Measurements from ENCODE around the gene KMT2C. TPM values are rescaled to one million over a fixed set of nuclear protein-coding genes. Genes with fewer than 3 reads are reported as not detected.
"Not testable (repeated sequence)": the region's sequence is repeated elsewhere in the genome, so short reads cannot be mapped to it uniquely, and the experiment has no call there.

Gene KMT2C
- total RNA-seq (2014; rRNA removed; shearing (Covaris generic)) = 14.6 and 15.6 TPM in 2 replicates
- 20.7 TPM in 2 replicates for polyA plus RNA-seq (2015; cell fraction: cytosol; rRNA removed)
- polyA plus RNA-seq (2015; cell fraction: nucleus; rRNA removed) = 29.3 and 30.4 TPM in 2 replicates

DNA sequence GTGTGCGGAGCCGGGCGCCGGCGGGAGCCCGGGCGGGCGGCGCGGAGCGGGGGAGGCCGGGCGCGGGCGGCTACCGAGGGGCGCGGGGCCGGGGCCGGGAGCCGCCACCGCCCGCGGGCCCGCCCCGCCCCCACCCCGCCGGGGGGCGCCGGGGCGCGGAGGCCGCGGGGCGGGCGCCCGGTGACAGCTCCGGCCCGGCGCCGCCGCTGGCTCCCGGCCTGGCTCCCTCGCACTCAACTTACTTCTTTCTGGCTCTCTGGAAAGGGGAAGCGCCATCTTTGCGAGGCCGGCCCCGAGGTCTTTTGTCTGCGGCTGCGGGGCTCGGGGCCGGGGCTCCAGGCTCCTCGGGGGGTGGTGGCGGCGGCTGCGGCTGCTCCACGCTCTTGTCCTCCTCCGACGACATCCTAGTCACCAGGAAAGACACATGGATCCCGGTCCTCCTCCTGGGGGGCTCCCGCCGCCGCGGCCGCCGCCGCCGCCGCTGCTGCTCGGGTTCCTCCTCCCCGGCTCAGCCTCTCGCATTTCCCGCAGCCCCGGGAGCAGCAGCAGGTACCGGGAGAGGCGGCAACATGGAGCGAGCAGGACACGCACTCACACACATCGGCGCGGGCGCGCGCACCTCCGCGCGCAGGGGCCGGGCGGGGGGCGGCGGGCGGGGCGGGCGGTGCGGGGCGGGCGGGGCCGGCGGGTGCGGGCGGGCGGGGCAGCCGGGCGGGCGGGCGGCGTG is at the start of gene KMT2C:
Gene KMT2C (minus strand): TSS at position 620 of the 727 bp plus-strand sequence. CDS start 217 bp downstream, at position 403.
- in situ Hi-C loops (cut with HindIII; ENCODE audit: low pct_unique_long_range_greater_than_20kb, low sequenced_read_pairs) = no loop called here
- peak; percentile 53 for DNase-seq (ENCODE audit: low read depth, low spot score)

DNA sequence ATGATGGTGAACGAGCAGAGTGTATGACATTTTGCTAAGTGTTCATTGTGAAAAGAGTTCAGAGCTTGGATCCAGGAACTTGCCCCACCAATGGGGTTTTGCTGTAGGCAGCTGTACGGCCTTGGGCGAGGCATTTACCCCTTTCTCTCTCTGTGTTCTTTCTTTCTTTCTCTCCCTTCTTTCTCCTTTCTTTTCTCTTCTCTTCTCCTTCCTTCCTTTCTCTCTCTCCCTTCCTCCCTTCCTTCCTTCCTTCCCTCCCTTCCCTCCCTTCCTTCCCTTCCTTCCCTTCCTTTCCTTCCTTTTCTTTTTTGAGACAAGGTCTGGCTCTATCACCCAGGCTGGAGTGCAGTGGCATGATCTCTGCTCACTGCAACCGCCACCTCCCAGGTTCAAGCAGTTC is 45.3 kb upstream of the KMT2C start:
- DNase-seq (ENCODE audit: low read depth, low spot score) = no peak
- in situ Hi-C loops (cut with HindIII; ENCODE audit: low pct_unique_long_range_greater_than_20kb, low sequenced_read_pairs) = no loop called here

DNA sequence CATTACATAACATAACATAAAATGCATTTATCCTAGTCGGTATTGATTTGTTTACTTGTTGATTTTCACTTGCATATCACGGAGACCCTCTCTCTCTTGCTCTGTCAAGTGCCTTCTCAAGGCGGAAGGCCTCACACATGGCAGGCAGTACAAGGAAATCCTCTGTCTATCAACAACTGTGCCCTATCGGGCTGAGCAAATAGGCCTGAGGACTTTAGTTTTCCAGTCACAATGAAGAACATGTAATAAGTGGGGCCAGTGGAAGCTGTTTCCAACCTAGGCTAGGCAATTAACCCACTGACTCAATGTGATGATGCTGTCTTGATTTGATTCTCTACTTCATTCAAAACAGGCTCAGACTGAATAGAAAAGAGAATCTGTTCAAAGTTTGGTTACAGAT is 44.9 kb upstream of the KMT2C start:
- no peak for DNase-seq (ENCODE audit: low read depth, low spot score)
- in situ Hi-C loops (cut with HindIII; ENCODE audit: low pct_unique_long_range_greater_than_20kb, low sequenced_read_pairs) = no loop called here

DNA sequence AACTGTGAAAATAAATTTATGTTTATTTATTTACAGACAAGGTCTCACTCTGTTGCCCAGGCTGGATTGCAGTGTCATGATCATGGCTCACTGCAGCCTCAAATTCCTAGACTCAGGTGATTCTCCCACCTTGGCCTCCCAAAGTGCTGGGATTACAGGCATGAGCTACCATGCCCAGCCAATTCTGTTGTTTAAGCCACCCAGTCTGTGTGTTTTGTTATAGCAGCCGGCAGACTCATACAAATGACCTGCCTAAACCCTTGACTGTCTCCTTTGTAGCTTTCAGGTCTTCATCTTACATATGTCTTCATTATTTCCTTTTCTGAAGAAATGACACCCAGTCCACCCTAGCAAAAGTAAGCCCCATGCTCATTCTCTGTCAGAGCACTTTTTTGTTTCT is 43.8 kb upstream of the KMT2C start:
- DNase-seq (ENCODE audit: low read depth, low spot score) = no peak
- in situ Hi-C loops (cut with HindIII; ENCODE audit: low pct_unique_long_range_greater_than_20kb, low sequenced_read_pairs) = no loop called here

DNA sequence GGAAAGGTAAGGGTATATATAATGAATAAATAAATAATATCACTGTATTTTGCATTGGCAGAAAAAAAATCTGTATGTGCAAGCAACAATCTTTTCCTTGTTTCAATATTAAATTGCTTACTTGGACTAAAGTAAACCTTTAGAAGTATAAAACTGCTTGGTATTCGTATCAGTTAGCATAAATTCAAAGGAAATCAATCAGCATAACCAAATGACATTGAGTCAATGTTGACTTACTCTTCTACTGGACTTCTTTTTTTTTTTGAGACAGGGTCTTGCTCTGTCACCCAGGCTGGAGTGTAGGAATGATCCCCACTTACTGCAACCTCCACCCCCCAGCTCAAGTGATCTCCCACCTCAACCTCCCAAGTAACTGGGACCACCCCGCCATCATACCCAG is 42.3 kb upstream of the KMT2C start:
- in situ Hi-C loops (cut with HindIII; ENCODE audit: low pct_unique_long_range_greater_than_20kb, low sequenced_read_pairs) = no loop called here
- DNase-seq (ENCODE audit: low read depth, low spot score) = no peak

DNA sequence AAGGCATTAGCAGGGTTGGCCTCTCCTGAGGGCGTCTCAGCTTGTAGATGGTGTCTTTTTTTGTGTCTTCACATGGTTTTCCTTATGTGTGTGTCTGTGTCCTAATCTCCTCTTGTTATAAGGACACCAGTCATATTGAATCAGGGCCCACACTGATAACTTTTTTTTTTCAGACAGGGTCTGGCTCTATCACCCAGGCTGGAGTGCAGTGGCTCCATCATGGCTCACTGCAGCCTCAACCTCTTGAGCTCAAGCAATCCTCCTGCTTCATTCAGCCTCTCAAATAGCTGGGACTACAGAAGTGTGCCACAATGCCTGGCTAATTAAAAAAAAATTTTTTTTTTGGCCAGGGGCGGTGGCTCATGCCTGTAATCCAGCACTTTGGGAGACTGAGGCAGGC is 41.3 kb upstream of the KMT2C start:
- in situ Hi-C loops (cut with HindIII; ENCODE audit: low pct_unique_long_range_greater_than_20kb, low sequenced_read_pairs) = no loop called here
- DNase-seq (ENCODE audit: low read depth, low spot score) = no peak

DNA sequence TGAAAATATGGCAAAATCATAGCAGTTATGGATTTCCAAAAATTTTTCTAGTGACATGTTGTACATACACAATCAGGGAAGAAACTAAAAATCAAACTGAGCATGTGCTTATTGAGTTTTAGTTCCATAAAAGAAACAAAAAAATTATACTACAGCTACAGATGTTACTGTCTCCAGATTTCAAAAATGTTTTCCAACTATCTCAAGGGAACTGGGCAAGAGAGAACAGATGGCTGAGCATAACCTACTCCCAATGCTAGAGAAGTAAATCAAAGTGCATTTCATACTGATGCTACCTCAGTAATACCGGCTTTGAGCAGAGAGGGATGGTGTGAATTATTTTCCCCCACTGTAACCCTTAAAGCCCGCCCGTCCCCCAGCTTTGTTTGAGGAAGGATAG is 40.7 kb upstream of the KMT2C start:
- no peak for DNase-seq (ENCODE audit: low read depth, low spot score)
- in situ Hi-C loops (cut with HindIII; ENCODE audit: low pct_unique_long_range_greater_than_20kb, low sequenced_read_pairs) = no loop called here

DNA sequence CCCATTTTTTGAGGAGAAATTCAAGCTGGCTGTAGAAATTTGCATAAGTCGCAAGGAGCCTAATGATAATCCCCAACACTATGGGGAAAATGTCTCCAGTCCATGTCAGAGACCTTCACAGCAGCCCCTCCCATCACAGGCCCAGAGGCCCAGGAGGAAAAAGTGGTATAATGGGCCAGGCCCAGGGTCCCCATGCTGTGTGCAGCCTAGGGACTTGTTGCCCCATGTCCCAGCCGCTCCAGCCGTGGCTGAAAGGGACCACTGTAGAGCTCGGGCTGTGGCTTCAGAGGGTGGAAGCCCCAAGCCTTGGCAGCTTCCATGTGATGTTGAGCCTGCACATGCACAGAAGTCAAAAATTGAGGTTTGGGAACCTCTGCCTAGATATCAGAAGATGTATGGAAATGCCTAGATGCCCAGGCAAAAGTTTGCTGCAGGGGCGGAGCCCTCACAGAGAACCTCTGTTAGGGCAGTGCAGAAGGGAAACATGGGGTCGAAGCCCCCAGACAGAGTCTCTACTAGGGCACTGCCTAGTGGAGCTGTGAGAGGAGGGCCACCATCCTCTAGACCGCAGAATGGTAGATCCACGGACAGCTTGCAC is 35.3 kb upstream of the KMT2C start:
- in situ Hi-C loops (cut with HindIII; ENCODE audit: low pct_unique_long_range_greater_than_20kb, low sequenced_read_pairs); DNase-seq (ENCODE audit: low read depth, low spot score): not testable (repeated sequence)

DNA sequence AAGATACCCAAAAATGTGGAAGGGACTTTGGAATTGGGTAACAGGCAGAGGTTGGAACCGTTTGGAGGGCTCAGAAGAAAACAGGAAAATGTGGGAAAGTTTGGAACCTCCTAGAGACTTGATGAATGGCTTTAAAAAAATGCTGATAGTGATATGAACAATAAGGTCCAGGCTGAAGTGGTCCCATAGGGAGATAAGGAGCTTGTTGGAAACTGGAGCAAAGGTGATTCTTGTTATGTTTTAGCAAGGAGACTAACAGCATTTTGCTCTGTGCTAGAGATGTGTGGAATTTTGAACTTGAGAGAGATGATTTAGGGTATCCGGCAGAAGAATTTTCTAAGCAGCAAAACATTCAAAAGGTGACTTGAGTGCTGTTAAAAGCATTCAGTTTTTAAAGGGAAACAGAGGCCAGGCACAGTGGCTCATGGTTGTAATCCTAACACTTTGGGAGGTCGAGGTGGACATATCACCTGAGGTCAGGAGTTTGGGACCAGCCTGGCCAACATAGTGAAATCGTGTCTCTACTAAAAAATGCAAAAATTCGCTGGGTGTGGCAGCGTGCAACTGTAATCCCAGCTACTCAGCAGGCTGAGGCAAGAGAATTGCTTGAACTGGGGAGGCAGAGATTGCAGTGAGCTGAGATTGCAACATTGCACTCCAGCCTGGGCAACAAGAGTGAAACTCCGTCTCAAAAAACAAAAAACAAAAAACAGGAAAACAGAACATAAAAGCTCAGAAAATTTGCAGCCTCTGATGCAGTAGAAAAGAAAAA is 34.6 kb upstream of the KMT2C start:
- DNase-seq (ENCODE audit: low read depth, low spot score); in situ Hi-C loops (cut with HindIII; ENCODE audit: low pct_unique_long_range_greater_than_20kb, low sequenced_read_pairs): not testable (repeated sequence)

DNA sequence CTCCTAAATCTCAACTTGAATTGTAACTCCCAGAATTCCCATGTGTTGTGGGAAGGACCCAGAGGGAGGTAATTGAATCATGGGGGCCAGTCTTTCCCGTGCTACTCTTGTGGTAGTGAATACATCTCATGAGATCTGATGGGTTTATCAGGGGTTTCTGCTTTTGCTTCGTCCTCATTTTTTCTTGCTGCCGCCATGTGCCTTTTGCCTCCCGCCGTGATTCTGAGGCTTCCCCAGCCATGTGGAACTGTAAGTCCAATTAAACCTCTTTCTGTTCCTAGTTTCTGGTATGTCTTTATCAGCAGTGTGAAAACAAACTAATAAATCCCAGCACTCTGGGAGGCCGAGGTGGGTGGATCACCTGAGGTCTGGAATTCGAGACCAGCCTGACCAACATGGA is 33.8 kb upstream of the KMT2C start:
- DNase-seq (ENCODE audit: low read depth, low spot score); in situ Hi-C loops (cut with HindIII; ENCODE audit: low pct_unique_long_range_greater_than_20kb, low sequenced_read_pairs): not testable (repeated sequence)

DNA sequence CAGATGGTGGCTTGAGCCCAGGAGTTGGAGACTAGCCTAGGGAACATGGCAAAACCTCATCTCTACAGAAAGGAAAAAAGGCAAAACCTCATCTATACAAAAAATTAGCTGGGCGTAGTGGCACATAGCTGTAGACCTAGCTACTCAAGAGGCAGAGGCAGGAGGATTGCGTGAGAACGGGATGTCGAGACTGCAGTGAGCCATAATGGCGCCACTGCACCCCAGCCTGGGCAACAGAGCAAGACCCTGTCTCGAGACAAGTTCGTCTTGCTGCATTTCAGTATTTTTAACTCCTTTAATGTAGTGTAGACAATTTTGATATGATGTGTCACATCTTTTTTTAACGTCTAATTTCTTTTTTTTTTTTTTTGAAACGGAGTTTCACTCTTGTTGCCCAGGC is 31.4 kb upstream of the KMT2C start:
- in situ Hi-C loops (cut with HindIII; ENCODE audit: low pct_unique_long_range_greater_than_20kb, low sequenced_read_pairs) = no loop called here
- no peak for DNase-seq (ENCODE audit: low read depth, low spot score)

DNA sequence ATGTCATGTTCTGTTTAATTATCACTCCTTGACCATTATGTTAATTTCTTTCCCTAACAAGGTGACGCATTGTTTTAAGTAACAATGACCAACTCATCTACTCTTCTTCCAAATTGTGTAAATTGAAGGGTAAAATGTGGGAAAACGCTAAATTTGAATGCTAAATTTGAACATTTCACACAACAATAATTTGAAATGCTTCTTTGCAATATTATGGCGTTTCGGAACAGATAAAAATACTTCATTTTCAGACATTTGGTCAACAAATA is 29.2 kb upstream of the KMT2C start:
- no peak for DNase-seq (ENCODE audit: low read depth, low spot score)
- in situ Hi-C loops (cut with HindIII; ENCODE audit: low pct_unique_long_range_greater_than_20kb, low sequenced_read_pairs) = no loop called here

DNA sequence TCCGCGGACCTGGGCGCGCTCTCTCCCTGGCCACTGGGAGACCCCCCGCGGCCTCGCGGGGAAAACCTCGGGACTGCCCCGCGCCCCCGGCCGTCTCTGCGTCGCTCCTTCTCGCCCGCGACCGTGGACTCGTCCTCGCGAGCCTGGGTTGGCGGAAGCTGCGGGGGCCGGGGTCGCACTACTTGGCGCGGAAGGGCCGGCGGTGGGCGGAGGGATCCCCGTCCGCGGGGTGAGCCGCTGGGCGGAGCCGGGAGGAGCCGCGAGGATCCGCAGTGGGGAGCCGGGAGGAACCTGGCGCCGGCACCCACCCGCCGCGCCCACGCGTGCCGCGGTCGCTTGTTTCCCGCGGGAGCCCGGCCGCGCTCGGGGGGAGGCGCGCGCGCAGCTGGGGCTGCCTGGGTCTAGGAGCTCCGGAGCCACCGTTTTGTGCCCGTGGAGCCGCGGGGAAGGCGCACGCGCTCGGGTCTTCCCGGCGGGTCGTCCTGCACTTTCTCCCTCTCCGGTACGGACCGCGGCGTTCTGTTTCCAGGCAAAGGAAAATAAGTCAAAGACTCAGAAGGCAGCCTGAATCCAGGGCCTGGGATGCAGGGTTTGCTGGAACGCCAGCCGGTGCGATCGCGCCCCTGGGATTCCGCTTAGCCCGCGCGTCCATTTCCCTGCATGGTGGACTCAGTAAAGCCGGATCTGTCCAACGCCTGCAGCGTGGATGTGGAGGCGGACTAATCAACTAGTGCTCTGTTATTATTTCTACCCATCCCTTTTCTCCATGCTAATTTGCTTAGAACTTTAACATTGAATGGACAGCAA is 28.7 kb upstream of the KMT2C start:
- peak; percentile 74 for DNase-seq (ENCODE audit: low read depth, low spot score)
- in situ Hi-C loops (cut with HindIII; ENCODE audit: low pct_unique_long_range_greater_than_20kb, low sequenced_read_pairs) = no loop called here

DNA sequence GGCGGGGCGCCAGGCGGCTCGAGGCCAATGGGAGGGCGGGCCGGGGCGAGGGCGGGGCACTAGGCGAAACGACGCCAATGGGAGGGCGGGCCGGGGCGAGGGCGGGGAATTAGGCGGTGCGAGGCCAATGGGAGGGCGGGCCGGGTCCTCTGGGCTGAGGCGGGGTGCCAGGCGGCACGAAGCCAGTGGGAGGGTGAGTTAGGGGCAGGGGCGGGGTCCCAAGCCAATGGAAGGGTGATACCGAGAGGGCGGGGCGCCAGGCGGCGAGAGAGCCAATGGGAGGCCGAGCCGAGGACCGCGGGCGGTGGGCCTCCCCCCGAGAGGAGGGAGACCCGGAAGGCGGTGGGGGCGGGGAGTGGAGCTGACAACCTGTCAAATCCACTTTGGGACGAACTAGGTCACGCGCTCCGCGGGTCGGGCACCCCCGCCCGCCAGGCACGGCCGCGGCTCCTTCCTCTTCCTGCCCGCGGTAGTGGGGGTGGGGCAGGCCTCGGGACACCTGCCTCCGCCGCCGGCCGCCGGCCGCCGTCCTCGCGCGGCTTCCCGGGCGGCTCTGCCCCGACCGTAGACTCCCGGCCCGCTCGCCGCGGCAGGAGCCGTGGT is 28.0 kb upstream of the KMT2C start:
- DNase-seq (ENCODE audit: low read depth, low spot score) = peak; percentile 100
- in situ Hi-C loops (cut with HindIII; ENCODE audit: low pct_unique_long_range_greater_than_20kb, low sequenced_read_pairs) = no loop called here

DNA sequence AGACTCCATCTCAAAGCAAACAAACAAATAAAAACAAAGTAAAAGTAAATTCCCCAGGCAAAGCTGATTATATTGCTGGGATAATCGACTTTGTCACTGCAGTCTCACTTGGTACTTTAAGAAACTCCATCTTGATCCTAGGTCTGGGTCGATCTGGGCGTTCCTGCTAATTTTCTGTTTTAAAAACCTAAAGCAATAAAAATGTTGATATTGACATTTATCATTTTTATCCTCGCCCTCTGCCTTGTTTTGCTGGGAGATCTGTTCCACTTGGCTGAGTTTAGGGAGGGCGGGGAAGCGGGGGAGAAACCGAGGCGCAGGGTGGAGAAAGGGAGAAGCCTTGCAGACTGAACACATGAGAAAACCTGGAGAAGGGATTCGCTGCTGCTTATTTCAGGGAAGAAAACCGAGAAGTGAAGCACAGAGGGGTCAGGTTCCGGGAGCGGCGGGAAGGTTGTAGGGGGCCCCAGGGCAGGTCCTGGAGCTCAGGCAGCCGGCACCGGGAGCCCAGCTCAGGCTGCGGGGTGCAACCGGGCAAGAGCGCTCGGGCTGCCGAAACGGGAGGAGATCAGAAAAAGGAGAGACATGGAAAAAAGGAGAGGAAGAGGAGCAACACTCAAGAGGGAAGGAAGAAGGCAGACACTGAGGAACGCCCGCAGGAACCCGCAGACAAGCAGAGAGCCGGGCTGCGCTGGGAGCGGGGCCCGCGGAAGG is 27.3 kb upstream of the KMT2C start:
- DNase-seq (ENCODE audit: low read depth, low spot score) = peak; percentile 50

DNA sequence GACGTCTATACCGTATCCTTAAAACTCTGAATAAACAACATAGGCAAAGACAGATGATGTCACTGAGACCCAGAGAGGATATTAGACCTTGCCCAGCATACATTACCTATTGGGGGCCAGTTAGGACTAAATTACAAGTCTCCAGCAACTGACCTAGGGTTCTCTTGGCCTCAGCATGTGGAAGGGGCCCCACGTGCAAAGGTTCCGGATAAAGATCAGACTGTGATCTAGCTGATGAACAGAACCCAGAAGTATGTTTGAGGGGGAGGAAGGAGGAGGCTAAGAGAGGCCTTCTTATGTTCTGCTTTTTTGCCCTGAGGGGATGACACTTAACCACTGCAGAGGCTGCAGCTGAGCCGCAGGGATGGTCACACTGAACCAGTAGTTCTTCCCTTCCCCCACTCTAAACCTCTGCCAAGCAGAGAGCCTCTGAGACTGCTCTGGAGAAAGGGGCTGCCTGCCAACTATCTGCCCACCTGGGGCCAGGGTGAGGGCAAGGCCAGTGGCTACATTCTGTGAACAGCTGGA is 24.0 kb upstream of the KMT2C start:
- DNase-seq (ENCODE audit: low read depth, low spot score) = peak; percentile 80
- in situ Hi-C loops (cut with HindIII; ENCODE audit: low pct_unique_long_range_greater_than_20kb, low sequenced_read_pairs) = no loop called here

More for the DNA sequence above, 27.3 kb upstream of the KMT2C start:
- in situ Hi-C loops (cut with HindIII; ENCODE audit: low pct_unique_long_range_greater_than_20kb, low sequenced_read_pairs) = no loop called here

DNA sequence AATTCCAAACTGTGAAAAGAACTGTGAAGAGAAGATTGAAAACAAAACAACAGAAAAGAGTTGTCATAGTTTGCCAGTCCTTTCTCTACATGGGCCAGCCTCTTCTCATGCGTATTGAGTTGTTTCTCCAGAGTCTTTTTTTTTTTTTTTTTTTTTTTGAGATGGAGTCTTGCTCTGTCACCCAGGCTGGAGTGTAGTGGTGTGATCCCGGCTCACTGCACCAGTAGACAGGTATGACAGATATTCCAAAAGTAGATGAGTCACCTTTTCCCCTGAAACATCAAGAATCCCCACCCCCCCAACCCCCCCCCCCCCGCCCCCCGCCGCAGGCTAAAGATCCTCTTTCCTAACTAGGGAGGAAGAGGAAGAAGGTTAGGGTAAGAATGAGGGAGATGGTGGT is 15.6 kb upstream of the KMT2C start:
- in situ Hi-C loops (cut with HindIII; ENCODE audit: low pct_unique_long_range_greater_than_20kb, low sequenced_read_pairs) = no loop called here
- DNase-seq (ENCODE audit: low read depth, low spot score) = no peak

All from SK-MEL-5 (cell line).